ENCODE data around the gene ATF1.
"Not testable (repeated sequence)": the region's sequence is repeated elsewhere in the genome, so short reads cannot be mapped to it uniquely, and the experiment has no call there.

ATF1 gene

GRCh38 chr12:50862316-50862715, 98.4 kb downstream of the ATF1 start:
- no peak for DNase-seq
- no peak for ATAC-seq

GRCh38 chr12:50865266-50865665, 101.4 kb downstream of the ATF1 start:
- DNase-seq (no peak), ATAC-seq (no peak)

DNA sequence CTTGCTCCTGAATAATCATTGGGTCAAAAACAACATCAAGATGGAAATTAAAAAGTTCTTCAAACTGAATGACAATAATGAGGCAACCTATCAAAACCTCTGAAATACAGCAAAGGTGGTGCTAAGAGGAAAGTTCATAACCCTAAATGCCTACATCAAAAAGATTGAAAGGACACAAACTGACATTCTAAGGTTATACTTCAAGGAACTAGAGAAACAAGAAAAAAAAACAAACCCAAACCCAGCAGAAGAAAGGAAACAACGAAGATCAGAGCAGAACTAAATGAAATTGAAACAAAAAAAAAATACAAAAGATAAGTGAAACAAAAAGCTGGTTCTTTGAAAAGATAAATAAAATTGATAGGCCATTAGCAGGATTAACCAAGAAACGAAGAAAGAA, 105.0 kb downstream of the ATF1 start:
- DNase-seq, ATAC-seq: not testable (repeated sequence)

All from stimulated activated naive CD8-positive, alpha-beta T cell treated with anti-CD3 and anti-CD28 coated beads, Interleukin-15, Interleukin-2, amounts not matched to agents 100 U/mL and 50 U/mL, for 24 hours (primary cell).